ENCODE results near the gene ZC3H6.

Gene ZC3H6

GRCh38 chr2:112275311-112275886, at the start of gene ZC3H6:
Gene ZC3H6 (plus strand): TSS chr2:112275597. CDS start chr2:112275995, 398 bp downstream.
- DNase-seq (ENCODE audit: low read depth, low spot score) = peak; percentile 96

GRCh38 chr2:112229348-112229747, 46.0 kb upstream of the ZC3H6 start:
- no peak for DNase-seq (ENCODE audit: low read depth, low spot score)

- DNase-seq (ENCODE audit: low read depth, low spot score) = no peak
These were observed 45.0 kb upstream of the ZC3H6 start for GRCh38 chr2:112230371-112230770.

- no peak for DNase-seq (ENCODE audit: low read depth, low spot score)
These were observed 35.5 kb upstream of the ZC3H6 start for GRCh38 chr2:112239862-112240261.

- DNase-seq (ENCODE audit: low read depth, low spot score) = no peak
These were observed 33.0 kb upstream of the ZC3H6 start for GRCh38 chr2:112242384-112242783.

- no peak for DNase-seq (ENCODE audit: low read depth, low spot score)
These were observed 32.2 kb upstream of the ZC3H6 start for GRCh38 chr2:112243233-112243632.

GRCh38 chr2:112244854-112245253, 30.5 kb upstream of the ZC3H6 start:
- DNase-seq (ENCODE audit: low read depth, low spot score) = no peak

GRCh38 chr2:112251271-112251670, 24.1 kb upstream of the ZC3H6 start:
- no peak for DNase-seq (ENCODE audit: low read depth, low spot score)

GRCh38 chr2:112253261-112253815, 22.1 kb upstream of the ZC3H6 start:
- no peak for DNase-seq (ENCODE audit: low read depth, low spot score)

GRCh38 chr2:112254466-112255240, 20.7 kb upstream of the ZC3H6 start, which contains the start of gene ZC3H8:
Gene ZC3H8 (minus strand): TSS chr2:112255042. CDS start chr2:112254981, 61 bp downstream.
- peak; percentile 91 for DNase-seq (ENCODE audit: low read depth, low spot score)

GRCh38 chr2:112255875-112256274, 19.5 kb upstream of the ZC3H6 start:
- DNase-seq (ENCODE audit: low read depth, low spot score) = no peak

GRCh38 chr2:112256654-112257053, 18.7 kb upstream of the ZC3H6 start:
- no peak for DNase-seq (ENCODE audit: low read depth, low spot score)

GRCh38 chr2:112257575-112257974, 17.8 kb upstream of the ZC3H6 start:
- no peak for DNase-seq (ENCODE audit: low read depth, low spot score)

GRCh38 chr2:112259509-112260294, 15.7 kb upstream of the ZC3H6 start:
- DNase-seq (ENCODE audit: low read depth, low spot score) = peak; percentile 70

GRCh38 chr2:112260295-112260625, 15.1 kb upstream of the ZC3H6 start:
- no peak for DNase-seq (ENCODE audit: low read depth, low spot score)

GRCh38 chr2:112262876-112263275, 12.5 kb upstream of the ZC3H6 start:
- DNase-seq (ENCODE audit: low read depth, low spot score) = no peak

- no peak for DNase-seq (ENCODE audit: low read depth, low spot score)
These were observed 6.8 kb upstream of the ZC3H6 start for GRCh38 chr2:112268547-112268946.

GRCh38 chr2:112272669-112273068, 2.7 kb upstream of the ZC3H6 start:
- DNase-seq (ENCODE audit: low read depth, low spot score) = no peak

- no peak for DNase-seq (ENCODE audit: low read depth, low spot score)
These were observed 2.0 kb upstream of the ZC3H6 start for GRCh38 chr2:112273349-112273748.

GRCh38 chr2:112275887-112276773, 733 bp downstream of the ZC3H6 start:
- peak; percentile 52 for DNase-seq (ENCODE audit: low read depth, low spot score)

- no peak for DNase-seq (ENCODE audit: low read depth, low spot score)
These were observed 1.6 kb downstream of the ZC3H6 start for GRCh38 chr2:112276954-112277353.

Data from activated naive CD8-positive, alpha-beta T cell treated with anti-CD3 and anti-CD28 coated beads, Interleukin-2, amount 50 U/mL, for 16 hours (primary cell).